WTC11 (cell line): ENCODE measurements around the gene ADCK2. TPM values are rescaled to one million over a fixed set of nuclear protein-coding genes. Genes with fewer than 3 reads are reported as not detected.

ENCODE experiments used
- ATAC-seq: fragments of 200-7000 bp; cut with Tn5 transposase; 2 replicates; pipeline ENCODE4 v1.10.0; 2021; ENCODE audit warnings: mild to moderate bottlenecking, moderate library complexity
- CTCF ChIA-PET: fragments of 300-600 bp; sonication (Branson Sonifier 250); formaldehyde crosslinking; loops from one replicate; lab custom pipeline; 2021; ENCODE audit warnings: antibody characterized with exemption; lab: Charles Lee
- POLR2A ChIA-PET: fragments of 350-600 bp; sonication (Branson Sonifier 250); formaldehyde crosslinking; loops from one replicate; lab custom pipeline; 2021; ENCODE audit warnings: antibody characterized with exemption; lab: Charles Lee
- DNase-seq: peaks from one replicate; pipeline ENCODE4 v3.0.0; 2021; ENCODE audit warnings: low spot score
- H3K27ac Mint-ChIP-seq: 2 replicates; pipeline ENCODE4 v1.8.0; 2021; ENCODE audit warnings: mixed read lengths
- H3K27me3 Mint-ChIP-seq: 2 replicates; pipeline ENCODE4 v1.8.0; 2021; ENCODE audit warnings: low read depth, mild to moderate bottlenecking, moderate library complexity, mixed read lengths
- H3K36me3 Mint-ChIP-seq: 2 replicates; pipeline ENCODE4 v1.8.0; 2021; ENCODE audit warnings: mixed read lengths
- H3K4me1 Mint-ChIP-seq: 2 replicates; pipeline ENCODE4 v1.8.0; 2022; ENCODE audit warnings: mixed read lengths
- H3K4me3 Mint-ChIP-seq: 2 replicates; pipeline ENCODE4 v1.8.0; 2021; ENCODE audit warnings: mild to moderate bottlenecking, moderate library complexity, mixed read lengths
- H3K9me3 Mint-ChIP-seq: 2 replicates; pipeline ENCODE4 v1.8.0; 2021; ENCODE audit warnings: mixed read lengths
- CTCF ChIP-seq: fragments of 200-600 bp; IDR thresholded peaks from 2 replicates; pipeline ENCODE4 v1.8.0; 2022; ENCODE audit warnings: antibody characterized with exemption
- E2F4 ChIP-seq: sonication (generic); formaldehyde crosslinking; IDR thresholded peaks from 2 replicates; pipeline ENCODE4 v1.8.1; 2022; ENCODE audit warnings: low read depth, mild to moderate bottlenecking, moderate library complexity, missing genetic modification reagents, borderline replicate concordance
- ETV6 ChIP-seq: sonication (generic); formaldehyde crosslinking; IDR thresholded peaks from 2 replicates; pipeline ENCODE4 v1.8.1; 2022; ENCODE audit warnings: mild to moderate bottlenecking, missing genetic modification reagents
- GRHL2 ChIP-seq: fragments of 250-450 bp; sonication (Bioruptor Pico); IDR thresholded peaks from 2 replicates; pipeline ENCODE4 v1.8.0; 2022; ENCODE audit warnings: mild to moderate bottlenecking, moderate library complexity; ENCODE audit not compliant: insufficient replicate concordance, severe bottlenecking
- MYBL2 ChIP-seq: sonication (generic); formaldehyde crosslinking; IDR thresholded peaks from 2 replicates; pipeline ENCODE4 v1.8.1; 2023; ENCODE audit warnings: mild to moderate bottlenecking, moderate library complexity, missing genetic modification reagents
- SMAD3 ChIP-seq: sonication (generic); formaldehyde crosslinking; IDR thresholded peaks from 2 replicates; pipeline ENCODE4 v1.8.0; 2022; ENCODE audit warnings: missing genetic modification reagents, mild to moderate bottlenecking, borderline replicate concordance
- ZNF512 ChIP-seq: sonication (generic); formaldehyde crosslinking; IDR thresholded peaks from 2 replicates; pipeline ENCODE4 v1.8.1; 2022; ENCODE audit warnings: missing genetic modification reagents, borderline replicate concordance
- total RNA-seq: library from RNA; stranded (reverse); gene quantifications from 3 replicates; pipeline ENCODE4 v1.2.3, GENCODE V29; 2021
- TF ChIP-seq, protein P1 (sequence below): fragments of 250-450 bp; sonication (Bioruptor Pico); IDR thresholded peaks from 2 replicates; pipeline ENCODE4 v1.9.0; 2021; ENCODE audit warnings: mild to moderate bottlenecking
- TF ChIP-seq, protein P2 (sequence below): sonication (generic); formaldehyde crosslinking; IDR thresholded peaks from 2 replicates; pipeline ENCODE4 v1.8.0; 2023; ENCODE audit warnings: missing genetic modification reagents, mild to moderate bottlenecking, borderline replicate concordance
- TF ChIP-seq, protein P3 (sequence below): sonication (generic); formaldehyde crosslinking; conservative IDR thresholded peaks from 2 replicates; pipeline ENCODE4 v1.8.1; 2022; ENCODE audit warnings: mild to moderate bottlenecking, missing genetic modification reagents

ADCK2 gene
- total RNA-seq, 1 experiment from 2014 or later, result 12.7 TPM

- H3K9me3 Mint-ChIP-seq, result no peaks in the 10 kb centered on the region
- H3K4me3 Mint-ChIP-seq, result peak overlapping the region; percentile 76
- peaks cover 4% of the 10 kb centered on the region for H3K36me3 Mint-ChIP-seq
- peaks cover 11% of the 10 kb centered on the region for H3K4me1 Mint-ChIP-seq
- DNase-seq, result no peak
- TF ChIP-seq, protein P1, sequence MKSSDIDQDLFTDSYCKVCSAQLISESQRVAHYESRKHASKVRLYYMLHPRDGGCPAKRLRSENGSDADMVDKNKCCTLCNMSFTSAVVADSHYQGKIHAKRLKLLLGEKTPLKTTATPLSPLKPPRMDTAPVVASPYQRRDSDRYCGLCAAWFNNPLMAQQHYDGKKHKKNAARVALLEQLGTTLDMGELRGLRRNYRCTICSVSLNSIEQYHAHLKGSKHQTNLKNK (CRISPR knock-in tag), result no peak
- TF ChIP-seq MYBL2 (CRISPR knock-in tag), result no peak
- no peak for TF ChIP-seq ZNF512 (CRISPR knock-in tag)
- TF ChIP-seq, protein P2, sequence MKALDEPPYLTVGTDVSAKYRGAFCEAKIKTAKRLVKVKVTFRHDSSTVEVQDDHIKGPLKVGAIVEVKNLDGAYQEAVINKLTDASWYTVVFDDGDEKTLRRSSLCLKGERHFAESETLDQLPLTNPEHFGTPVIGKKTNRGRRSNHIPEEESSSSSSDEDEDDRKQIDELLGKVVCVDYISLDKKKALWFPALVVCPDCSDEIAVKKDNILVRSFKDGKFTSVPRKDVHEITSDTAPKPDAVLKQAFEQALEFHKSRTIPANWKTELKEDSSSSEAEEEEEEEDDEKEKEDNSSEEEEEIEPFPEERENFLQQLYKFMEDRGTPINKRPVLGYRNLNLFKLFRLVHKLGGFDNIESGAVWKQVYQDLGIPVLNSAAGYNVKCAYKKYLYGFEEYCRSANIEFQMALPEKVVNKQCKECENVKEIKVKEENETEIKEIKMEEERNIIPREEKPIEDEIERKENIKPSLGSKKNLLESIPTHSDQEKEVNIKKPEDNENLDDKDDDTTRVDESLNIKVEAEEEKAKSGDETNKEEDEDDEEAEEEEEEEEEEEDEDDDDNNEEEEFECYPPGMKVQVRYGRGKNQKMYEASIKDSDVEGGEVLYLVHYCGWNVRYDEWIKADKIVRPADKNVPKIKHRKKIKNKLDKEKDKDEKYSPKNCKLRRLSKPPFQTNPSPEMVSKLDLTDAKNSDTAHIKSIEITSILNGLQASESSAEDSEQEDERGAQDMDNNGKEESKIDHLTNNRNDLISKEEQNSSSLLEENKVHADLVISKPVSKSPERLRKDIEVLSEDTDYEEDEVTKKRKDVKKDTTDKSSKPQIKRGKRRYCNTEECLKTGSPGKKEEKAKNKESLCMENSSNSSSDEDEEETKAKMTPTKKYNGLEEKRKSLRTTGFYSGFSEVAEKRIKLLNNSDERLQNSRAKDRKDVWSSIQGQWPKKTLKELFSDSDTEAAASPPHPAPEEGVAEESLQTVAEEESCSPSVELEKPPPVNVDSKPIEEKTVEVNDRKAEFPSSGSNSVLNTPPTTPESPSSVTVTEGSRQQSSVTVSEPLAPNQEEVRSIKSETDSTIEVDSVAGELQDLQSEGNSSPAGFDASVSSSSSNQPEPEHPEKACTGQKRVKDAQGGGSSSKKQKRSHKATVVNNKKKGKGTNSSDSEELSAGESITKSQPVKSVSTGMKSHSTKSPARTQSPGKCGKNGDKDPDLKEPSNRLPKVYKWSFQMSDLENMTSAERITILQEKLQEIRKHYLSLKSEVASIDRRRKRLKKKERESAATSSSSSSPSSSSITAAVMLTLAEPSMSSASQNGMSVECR (CRISPR knock-in tag), result no peak
- TF ChIP-seq CTCF, result no peak
- TF ChIP-seq GRHL2 (CRISPR knock-in tag), result no peak
- no peak for ATAC-seq
- no peak overlapping the region for H3K27ac Mint-ChIP-seq
- CTCF ChIA-PET, result interaction anchor here (1.2 to 3.4 kb wide), 9 partner anchors 12 to 309 kb away, joined by 3 to 21 read pairs (median 7); partner anchors contain the start of gene DENND2A
- 0 out of 2 replicates have a peak, but pooled peaks cover 2% of the 10 kb centered on the region for H3K27me3 Mint-ChIP-seq
- POLR2A ChIA-PET, result interaction anchor here (0.5 to 0.6 kb wide), 2 partner anchors 158 to 159 kb away, joined by 3 read pairs; no protein-coding TSS in a partner anchor
These were observed 1.6 kb downstream of the ADCK2 start for GRCh38 chr7:140674356-140674800.

DNA sequence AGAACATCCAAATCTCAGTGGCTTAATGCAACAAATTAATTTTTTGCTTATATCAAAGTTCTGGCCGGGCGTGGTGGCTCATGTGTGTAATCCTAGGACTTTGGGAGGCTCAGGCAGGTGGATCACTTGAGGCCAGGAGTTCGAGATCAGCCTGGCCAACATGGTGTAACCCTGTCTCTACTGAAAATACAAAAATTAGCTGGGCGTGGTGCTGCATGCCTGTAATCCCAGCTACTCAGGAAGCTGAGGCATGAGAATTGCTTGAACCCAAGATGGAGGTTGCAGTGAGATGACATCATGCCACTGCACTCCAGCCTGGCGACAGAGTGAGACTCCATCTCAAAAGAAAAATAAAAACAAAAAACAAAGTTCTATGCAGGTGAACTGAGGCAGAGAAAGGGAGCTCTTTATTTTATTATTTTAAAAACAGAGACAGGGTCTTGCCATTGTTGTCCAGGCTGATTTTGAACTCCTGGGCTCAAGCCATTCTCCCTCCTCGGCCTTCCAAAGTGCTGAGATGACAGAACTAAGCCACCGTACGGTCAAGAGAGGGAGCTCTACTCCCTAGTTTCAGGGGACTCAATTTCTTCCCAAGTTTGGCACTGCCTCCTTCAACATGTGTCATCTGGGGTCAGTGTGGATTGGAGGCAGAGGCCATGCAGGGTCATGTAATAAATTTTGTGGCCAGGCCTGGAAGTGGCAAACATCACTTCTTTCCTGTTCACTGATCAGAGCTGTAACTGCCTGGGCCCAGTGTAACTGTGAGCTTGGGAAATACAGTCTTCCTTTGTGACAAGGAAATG lies 2.4 kb downstream of the ADCK2 start:
- Mint-ChIP-seq H3K9me3 (no peaks in the 10 kb centered on the region), H3K27ac (no peak overlapping the region), H3K27me3 (0 out of 2 replicates have a peak, but pooled peaks cover 2% of the 10 kb centered on the region), H3K4me3 (no peak overlapping the region; the same call in 1 of the 2 replicates), H3K4me1 (peaks cover 11% of the 10 kb centered on the region)
- ChIA-PET CTCF (interaction anchor here (0.5 to 3.4 kb wide), 16 partner anchors 11 to 336 kb away, joined by 3 to 21 read pairs (median 4); partner anchors contain the start of gene DENND2A), POLR2A (no interaction called here)
- ATAC-seq, result peak; percentile 40
- no peak for DNase-seq
- TF ChIP-seq E2F4 (CRISPR knock-in tag) (no peak), ETV6 (no peak), SMAD3 (CRISPR knock-in tag) (no peak)
- TF ChIP-seq, protein P3, sequence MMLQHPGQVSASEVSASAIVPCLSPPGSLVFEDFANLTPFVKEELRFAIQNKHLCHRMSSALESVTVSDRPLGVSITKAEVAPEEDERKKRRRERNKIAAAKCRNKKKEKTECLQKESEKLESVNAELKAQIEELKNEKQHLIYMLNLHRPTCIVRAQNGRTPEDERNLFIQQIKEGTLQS, result no peak
- TF ChIP-seq, all 79 proteins: peak for 0
- peaks cover 6% of the 10 kb centered on the region for H3K36me3 Mint-ChIP-seq
